HS-27A (cell line): ENCODE measurements around the gene MAGIX.
"Not testable (repeated sequence)": the region's sequence is repeated elsewhere in the genome, so short reads cannot be mapped to it uniquely, and the experiment has no call there.

Experiments used
- DNase-seq: peaks from one replicate; pipeline ENCODE4 v3.0.0-alpha.2; 2012; ENCODE audit warnings: low read depth, missing footprints

The MAGIX gene

GRCh38 chrX:49160908-49161307, 1.6 kb upstream of the MAGIX start:
- DNase-seq, result no peak

GRCh38 chrX:49161632-49162031, 926 bp upstream of the MAGIX start:
- no peak for DNase-seq

GRCh38 chrX:49163555-49164419, 1.2 kb downstream of the MAGIX start:
- DNase-seq, result no peak

- no peak for DNase-seq
Observed at GRCh38 chrX:49164589-49165360, 2.2 kb downstream of the MAGIX start.

- DNase-seq, result no peak
Observed at GRCh38 chrX:49165901-49166881, 3.6 kb downstream of the MAGIX start.

GRCh38 chrX:49166914-49167739, 4.6 kb downstream of the MAGIX start:
- DNase-seq, result peak; percentile 41

GRCh38 chrX:49167740-49168108, 5.2 kb downstream of the MAGIX start:
- no peak for DNase-seq

GRCh38 chrX:49171752-49172279, 9.3 kb downstream of the MAGIX start, which contains the start of gene PLP2:
Gene PLP2, plus strand, starts transcription at chrX:49171898. Its CDS starts 103 bp downstream, at chrX:49172001.
- no peak for DNase-seq

GRCh38 chrX:49172280-49172780, 9.8 kb downstream of the MAGIX start:
- no peak for DNase-seq

- DNase-seq, result not testable (repeated sequence)
Observed at GRCh38 chrX:49173544-49173943, 11.0 kb downstream of the MAGIX start.

GRCh38 chrX:49174723-49175122, 12.2 kb downstream of the MAGIX start:
- no peak for DNase-seq

- DNase-seq, result no peak
Observed at GRCh38 chrX:49175435-49176274, 13.1 kb downstream of the MAGIX start.

- no peak for DNase-seq
Observed at GRCh38 chrX:49176421-49177326, 14.1 kb downstream of the MAGIX start.

GRCh38 chrX:49177338-49177833, 14.8 kb downstream of the MAGIX start:
- no peak for DNase-seq

- DNase-seq, result no peak
Observed at GRCh38 chrX:49177873-49178480, 15.4 kb downstream of the MAGIX start.

- DNase-seq, result no peak
Observed at GRCh38 chrX:49178537-49178936, 16.0 kb downstream of the MAGIX start.

- DNase-seq, result no peak
Observed at GRCh38 chrX:49179358-49179757, 16.8 kb downstream of the MAGIX start.
